Panc1 (cell line): ENCODE data around the gene SCAMP5. TPM values are rescaled to one million over a fixed set of nuclear protein-coding genes. Genes with fewer than 3 reads are reported as not detected.

Experiments
- ATAC-seq: fragments of 200-7000 bp; cut with Tn5 transposase; 2 replicates; pipeline ENCODE4 v1.9.1; 2020; ENCODE audit warnings: mild to moderate bottlenecking, moderate library complexity
- BruUV-seq: library from RNA; stranded (reverse); fragments of 400-500 nt; replicated peaks from 2 replicates; lab custom pipeline; 2021; lab: Mats Ljungman, UMichigan
- CTCF ChIA-PET: fragments of 300-600 bp; sonication (Branson Sonifier 250); formaldehyde crosslinking; loops from one replicate; lab custom pipeline; 2022; ENCODE audit warnings: antibody characterized with exemption; lab: Charles Lee
- POLR2A ChIA-PET: fragments of 300-600 bp; sonication (Branson Sonifier 250); formaldehyde crosslinking; loops from one replicate; lab custom pipeline; 2022; ENCODE audit warnings: antibody characterized with exemption; lab: Charles Lee
- DNase-seq: peaks from one replicate; pipeline ENCODE4 v3.0.0-alpha.2; 2010; ENCODE audit warnings: low read depth, low spot score
- H3K27ac ChIP-seq: 2 replicates; pipeline ENCODE4 v1.5.1; 2011; ENCODE audit warnings: mild to moderate bottlenecking, low read length, inconsistent platforms
- H3K27me3 ChIP-seq: fragments of 200-500 bp; sonication (Bioruptor generic); 2 replicates; pipeline ENCODE4 v1.6.0; 2014; ENCODE audit warnings: low read length, inconsistent platforms; ENCODE audit not compliant: control insufficient read depth, insufficient read depth
- H3K36me3 ChIP-seq: fragments of 200-500 bp; sonication (Bioruptor generic); 2 replicates; pipeline ENCODE4 v1.5.1; 2014; ENCODE audit warnings: inconsistent platforms, mild to moderate bottlenecking, low read length, moderate library complexity; ENCODE audit not compliant: control insufficient read depth, insufficient read depth
- H3K4me1 ChIP-seq: 2 replicates; pipeline ENCODE4 v1.5.1; 2011; ENCODE audit warnings: inconsistent platforms, mild to moderate bottlenecking, low read length, moderate library complexity; ENCODE audit not compliant: control insufficient read depth, insufficient read depth
- H3K4me3 ChIP-seq, 2 experiments: 2 replicates each; pipeline ENCODE4 v1.5.1; 2011 to 2012; ENCODE audit warnings: low read depth in 2 of 2, low read length in 2 of 2, mild to moderate bottlenecking in 2 of 2, inconsistent platforms in 1 of 2, moderate library complexity in 1 of 2
- H3K9me3 ChIP-seq: fragments of 200-500 bp; sonication (Bioruptor generic); 2 replicates; pipeline ENCODE4 v1.5.1; 2014; ENCODE audit warnings: low read depth, mild to moderate bottlenecking, inconsistent platforms, low read length, moderate library complexity; ENCODE audit not compliant: control insufficient read depth, insufficient read depth
- POLR2AphosphoS5 ChIP-seq: IDR thresholded peaks from 2 replicates; pipeline ENCODE4 v1.6.1; 2012; ENCODE audit warnings: mild to moderate bottlenecking, low read depth, low read length, moderate library complexity
- SIN3A ChIP-seq: IDR thresholded peaks from 2 replicates; pipeline ENCODE4 v1.6.1; 2012; ENCODE audit warnings: low read depth, mild to moderate bottlenecking, low read length, moderate library complexity, borderline replicate concordance; ENCODE audit not compliant: insufficient read depth
- TCF7L2 ChIP-seq: IDR thresholded peaks from 2 replicates; pipeline ENCODE4 v1.6.1; 2011; ENCODE audit warnings: mild to moderate bottlenecking, low read depth, low read length, inconsistent platforms
- in situ Hi-C: cut with HindIII; loops from 2 replicates; pipeline ENCODE4 v1.10.0; 2016; ENCODE audit warnings: low sequenced_read_pairs, low pct_unique_long_range_greater_than_20kb
- intact Hi-C: fragments of 100-400 bp; cut with micrococcal nuclease; formaldehyde crosslinking; loops from one replicate; pipeline ENCODE4 v1.10.0; 2022; ENCODE audit not compliant: unreplicated experiment
- total RNA-seq: library from RNA; stranded (reverse); gene quantifications from one replicate; pipeline ENCODE4 v1.2.1, GENCODE V29; 2021; ENCODE audit not compliant: unreplicated experiment
- TF ChIP-seq, protein P1 (sequence below): fragments of 450-650 bp; IDR thresholded peaks from 2 replicates; pipeline ENCODE4 v1.5.1; 2017; ENCODE audit warnings: mild to moderate bottlenecking
- TF ChIP-seq, protein P2 (sequence below), 2 experiments: IDR thresholded peaks; 2 replicates each; pipeline ENCODE4 v1.6.1; 2011 to 2012; ENCODE audit warnings: low read depth in 2 of 2, control low read depth in 1 of 2, low read length in 1 of 2, mild to moderate bottlenecking in 1 of 2, moderate library complexity in 1 of 2; ENCODE audit not compliant: insufficient read depth in 1 of 2

The SCAMP5 gene
- total RNA-seq, 1 experiment from 2014 or later, result 11.2 TPM

DNA sequence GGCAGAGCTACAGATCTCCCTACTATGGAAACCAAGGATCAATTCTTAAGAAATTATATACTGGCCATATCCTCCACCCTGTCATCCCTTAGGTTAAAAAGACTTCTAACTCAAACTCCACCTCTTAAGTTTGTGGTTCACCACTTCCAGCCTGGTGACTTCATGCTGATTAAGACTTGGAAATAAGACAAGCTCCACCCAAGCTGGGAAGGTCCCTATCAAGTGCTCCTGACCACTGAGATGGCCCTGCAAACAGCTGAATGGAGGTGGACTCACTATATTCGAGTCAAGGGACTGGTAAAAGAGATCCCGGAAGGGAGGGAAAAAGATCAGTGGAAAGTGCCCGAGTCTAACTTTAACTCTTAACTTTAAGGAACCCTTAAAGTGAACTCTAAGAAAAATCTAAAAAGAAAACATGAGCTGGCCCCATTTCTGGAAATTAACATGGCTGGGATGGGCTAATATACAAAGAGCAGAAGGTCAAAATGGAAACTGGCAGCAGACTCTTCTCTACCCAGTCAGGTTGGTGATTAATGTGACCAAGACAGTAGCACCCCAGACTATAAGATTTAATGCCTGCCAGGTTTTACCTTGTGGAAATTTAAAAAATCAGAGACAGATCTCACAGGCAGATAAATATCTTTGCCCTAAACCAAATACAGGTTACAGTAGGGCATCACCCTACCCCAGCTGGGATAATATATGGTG, 71.9 kb downstream of the SCAMP5 start:
- no peak for TF ChIP-seq POLR2AphosphoS5
- TF ChIP-seq SIN3A, result no peak
- BruUV-seq, result no TSS peak
- H3K36me3 ChIP-seq, result no peaks in the 10 kb centered on the region
- no peak overlapping the region for H3K27ac ChIP-seq
- intact Hi-C loops, result no loop called here
- DNase-seq, result peak; percentile 30
- ChIA-PET POLR2A (interaction anchor here (0.6 to 0.8 kb wide), 2 partner anchors 9 to 38 kb away, joined by 3 read pairs; no protein-coding TSS in a partner anchor), CTCF (no interaction called here)
- ATAC-seq, result no peak
- H3K4me1 ChIP-seq, result no peaks in the 10 kb centered on the region; the same call in 1 of the 2 replicates
- no peak overlapping the region for H3K4me3 ChIP-seq
- in situ Hi-C loops, result no loop called here
- H3K9me3 ChIP-seq, result no peaks in the 10 kb centered on the region
- no peaks in the 10 kb centered on the region for H3K27me3 ChIP-seq

DNA sequence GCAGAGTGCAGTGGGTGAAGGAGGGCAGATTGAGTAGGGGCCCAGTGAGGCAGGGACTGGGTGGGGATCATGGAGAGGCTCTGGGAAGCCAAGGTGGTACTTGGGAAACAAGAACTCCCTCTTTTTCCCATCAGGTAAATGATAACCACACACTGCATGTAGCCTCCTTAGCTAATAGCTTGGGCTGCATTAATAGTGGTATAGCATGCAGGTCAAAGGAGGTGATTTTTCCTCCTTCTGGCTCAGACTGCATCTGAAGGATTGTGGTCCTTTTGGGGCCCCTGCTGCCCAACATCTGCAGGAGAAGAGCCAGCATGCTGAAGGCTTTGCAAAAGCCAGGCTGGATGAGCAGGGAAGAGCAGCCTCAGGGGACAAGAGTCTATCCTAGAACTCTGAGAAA, 73.4 kb downstream of the SCAMP5 start:
- H3K27ac ChIP-seq, result no peak overlapping the region
- ATAC-seq (no peak), DNase-seq (no peak)
- intact Hi-C loops, result no loop called here
- no TSS peak for BruUV-seq
- no peaks in the 10 kb centered on the region for H3K27me3 ChIP-seq
- TF ChIP-seq SIN3A (no peak), POLR2AphosphoS5 (no peak), TCF7L2 (no peak)
- TF ChIP-seq, protein P1, sequence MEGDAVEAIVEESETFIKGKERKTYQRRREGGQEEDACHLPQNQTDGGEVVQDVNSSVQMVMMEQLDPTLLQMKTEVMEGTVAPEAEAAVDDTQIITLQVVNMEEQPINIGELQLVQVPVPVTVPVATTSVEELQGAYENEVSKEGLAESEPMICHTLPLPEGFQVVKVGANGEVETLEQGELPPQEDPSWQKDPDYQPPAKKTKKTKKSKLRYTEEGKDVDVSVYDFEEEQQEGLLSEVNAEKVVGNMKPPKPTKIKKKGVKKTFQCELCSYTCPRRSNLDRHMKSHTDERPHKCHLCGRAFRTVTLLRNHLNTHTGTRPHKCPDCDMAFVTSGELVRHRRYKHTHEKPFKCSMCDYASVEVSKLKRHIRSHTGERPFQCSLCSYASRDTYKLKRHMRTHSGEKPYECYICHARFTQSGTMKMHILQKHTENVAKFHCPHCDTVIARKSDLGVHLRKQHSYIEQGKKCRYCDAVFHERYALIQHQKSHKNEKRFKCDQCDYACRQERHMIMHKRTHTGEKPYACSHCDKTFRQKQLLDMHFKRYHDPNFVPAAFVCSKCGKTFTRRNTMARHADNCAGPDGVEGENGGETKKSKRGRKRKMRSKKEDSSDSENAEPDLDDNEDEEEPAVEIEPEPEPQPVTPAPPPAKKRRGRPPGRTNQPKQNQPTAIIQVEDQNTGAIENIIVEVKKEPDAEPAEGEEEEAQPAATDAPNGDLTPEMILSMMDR, result no peak
- TF ChIP-seq, protein P2, sequence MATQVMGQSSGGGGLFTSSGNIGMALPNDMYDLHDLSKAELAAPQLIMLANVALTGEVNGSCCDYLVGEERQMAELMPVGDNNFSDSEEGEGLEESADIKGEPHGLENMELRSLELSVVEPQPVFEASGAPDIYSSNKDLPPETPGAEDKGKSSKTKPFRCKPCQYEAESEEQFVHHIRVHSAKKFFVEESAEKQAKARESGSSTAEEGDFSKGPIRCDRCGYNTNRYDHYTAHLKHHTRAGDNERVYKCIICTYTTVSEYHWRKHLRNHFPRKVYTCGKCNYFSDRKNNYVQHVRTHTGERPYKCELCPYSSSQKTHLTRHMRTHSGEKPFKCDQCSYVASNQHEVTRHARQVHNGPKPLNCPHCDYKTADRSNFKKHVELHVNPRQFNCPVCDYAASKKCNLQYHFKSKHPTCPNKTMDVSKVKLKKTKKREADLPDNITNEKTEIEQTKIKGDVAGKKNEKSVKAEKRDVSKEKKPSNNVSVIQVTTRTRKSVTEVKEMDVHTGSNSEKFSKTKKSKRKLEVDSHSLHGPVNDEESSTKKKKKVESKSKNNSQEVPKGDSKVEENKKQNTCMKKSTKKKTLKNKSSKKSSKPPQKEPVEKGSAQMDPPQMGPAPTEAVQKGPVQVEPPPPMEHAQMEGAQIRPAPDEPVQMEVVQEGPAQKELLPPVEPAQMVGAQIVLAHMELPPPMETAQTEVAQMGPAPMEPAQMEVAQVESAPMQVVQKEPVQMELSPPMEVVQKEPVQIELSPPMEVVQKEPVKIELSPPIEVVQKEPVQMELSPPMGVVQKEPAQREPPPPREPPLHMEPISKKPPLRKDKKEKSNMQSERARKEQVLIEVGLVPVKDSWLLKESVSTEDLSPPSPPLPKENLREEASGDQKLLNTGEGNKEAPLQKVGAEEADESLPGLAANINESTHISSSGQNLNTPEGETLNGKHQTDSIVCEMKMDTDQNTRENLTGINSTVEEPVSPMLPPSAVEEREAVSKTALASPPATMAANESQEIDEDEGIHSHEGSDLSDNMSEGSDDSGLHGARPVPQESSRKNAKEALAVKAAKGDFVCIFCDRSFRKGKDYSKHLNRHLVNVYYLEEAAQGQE (IDR thresholded peaks at IDR 0.05; ENCODE audit: insufficient read depth in 1 of 2, low read depth in 2 of 2, low read length in 1 of 2), result no peak
- H3K4me1 ChIP-seq, result no peaks in the 10 kb centered on the region; the same call in 1 of the 2 replicates
- no peaks in the 10 kb centered on the region for H3K36me3 ChIP-seq
- ChIA-PET CTCF (no interaction called here), POLR2A (no interaction called here)
- no peaks in the 10 kb centered on the region for H3K9me3 ChIP-seq
- no peak overlapping the region for H3K4me3 ChIP-seq
- in situ Hi-C loops, result no loop called here

DNA sequence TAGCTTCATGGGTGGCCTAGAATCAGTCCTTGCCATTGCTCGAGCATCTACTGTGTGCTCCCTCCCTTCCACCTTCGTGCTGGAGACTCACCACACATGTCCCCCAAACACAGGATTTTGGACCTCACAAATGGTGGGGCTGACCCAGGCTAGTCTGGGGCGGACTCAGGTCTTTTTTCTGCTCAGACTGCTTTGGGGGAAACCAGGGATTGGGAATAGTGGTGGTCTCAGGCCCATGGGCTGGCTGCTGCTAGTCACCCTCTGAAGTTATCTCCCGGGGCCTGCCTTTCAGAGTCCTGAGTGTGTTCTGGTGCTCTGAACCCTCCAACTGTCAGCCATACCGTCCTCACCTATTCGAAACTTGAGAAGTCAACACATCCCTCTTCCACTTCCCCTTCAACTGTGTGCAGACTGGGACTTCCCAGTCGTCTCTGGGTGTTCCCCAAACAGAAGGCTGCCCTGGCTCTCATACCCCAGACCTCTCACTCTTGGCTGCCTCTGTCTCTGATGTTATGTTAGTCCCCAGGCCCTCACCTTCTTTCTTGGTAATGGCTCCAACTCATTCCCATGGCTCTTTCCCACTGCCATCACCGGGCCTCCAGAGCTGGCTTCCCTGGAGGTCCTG, 74.0 kb downstream of the SCAMP5 start:
- intact Hi-C loops, result no loop called here
- BruUV-seq, result no TSS peak
- TF ChIP-seq POLR2AphosphoS5 (no peak), TCF7L2 (no peak), SIN3A (no peak)
- TF ChIP-seq, protein P2 (IDR thresholded peaks at IDR 0.05; ENCODE audit: insufficient read depth in 1 of 2, low read depth in 2 of 2, low read length in 1 of 2), result no peak
- TF ChIP-seq, protein P1, result no peak

More for the DNA sequence above, 74.0 kb downstream of the SCAMP5 start:
- no peak overlapping the region for H3K4me3 ChIP-seq
- no peaks in the 10 kb centered on the region; the same call in 1 of the 2 replicates for H3K4me1 ChIP-seq
- ChIA-PET CTCF (no interaction called here), POLR2A (no interaction called here)
- H3K9me3 ChIP-seq, result no peaks in the 10 kb centered on the region
- no peaks in the 10 kb centered on the region for H3K27me3 ChIP-seq
- DNase-seq, result no peak
- no peak overlapping the region for H3K27ac ChIP-seq
- no peaks in the 10 kb centered on the region for H3K36me3 ChIP-seq
- ATAC-seq, result 0 out of 2 replicates have a peak, but pooled peaks have one; percentile 30
- in situ Hi-C loops, result no loop called here
